ENCODE results near the gene AMBP. TPM values are rescaled to one million over a fixed set of nuclear protein-coding genes. Genes with fewer than 3 reads are reported as not detected.

AMBP gene
- total and polyA plus RNA-seq, 2 donors (not counting 1 experiment from before 2014, with no cell fraction given): not detected

DNA sequence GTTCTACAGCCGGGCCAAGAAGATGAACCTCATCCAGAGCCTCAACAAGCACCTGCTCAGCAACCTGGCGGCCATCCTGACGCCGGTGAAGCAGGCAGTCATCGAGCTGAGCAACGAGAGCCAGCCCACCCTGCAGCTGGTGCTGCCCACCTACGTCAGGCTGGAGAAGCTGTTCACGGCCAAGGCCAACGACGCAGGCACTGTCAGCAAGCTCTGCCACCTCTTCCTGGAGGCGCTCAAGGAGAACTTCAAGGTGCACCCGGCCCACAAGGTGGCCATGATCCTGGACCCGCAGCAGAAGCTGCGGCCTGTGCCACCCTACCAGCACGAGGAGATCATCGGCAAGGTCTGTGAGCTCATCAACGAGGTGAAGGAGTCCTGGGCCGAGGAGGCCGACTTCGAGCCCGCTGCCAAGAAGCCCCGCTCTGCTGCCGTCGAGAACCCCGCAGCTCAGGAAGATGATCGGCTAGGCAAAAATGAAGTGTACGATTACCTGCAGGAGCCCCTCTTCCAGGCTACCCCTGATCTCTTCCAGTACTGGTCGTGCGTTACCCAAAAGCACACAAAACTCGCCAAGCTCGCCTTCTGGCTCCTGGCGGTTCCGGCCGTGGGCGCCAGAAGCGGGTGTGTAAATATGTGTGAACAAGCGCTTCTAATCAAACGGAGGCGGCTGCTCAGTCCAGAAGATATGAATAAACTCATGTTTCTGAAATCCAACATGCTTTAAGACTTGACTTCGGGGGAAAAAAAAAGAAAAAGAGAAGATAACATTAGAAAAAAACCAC, 28.5 kb downstream of the AMBP start:
- ChIA-PET POLR2A (no interaction called here), CTCF (no interaction called here)
- Histone ChIP-seq H3K9me3 (ENCODE audit: control extremely low read depth in 1 of 3, control insufficient read depth in 2 of 3, insufficient read depth in 1 of 3, low read length in 2 of 3) (peaks cover 0 to 8% (median 0%) of the 10 kb centered on the region in 3 donors), H4K20me1 (ENCODE audit: control insufficient read depth, insufficient read depth, low read length, poor library complexity, severe bottlenecking) (no peaks in the 10 kb centered on the region), H3K27ac (ENCODE audit: low read length in 2 of 2) (no peak overlapping the region), H2AFZ (ENCODE audit: insufficient read depth, low read depth, low read length, poor library complexity, severe bottlenecking) (no peak overlapping the region), H3K4me1 (ENCODE audit: control insufficient read depth in 2 of 2, insufficient read depth in 2 of 2, low read length in 2 of 2) (no peaks in the 10 kb centered on the region), H3K27me3 (replicated peaks in 1 of 4; ENCODE audit: control extremely low read depth in 1 of 4, control insufficient read depth in 3 of 4, insufficient read depth in 4 of 4, low read length in 3 of 4) (no peaks in the 10 kb centered on the region), H3K79me2 (ENCODE audit: control insufficient read depth, insufficient read depth, low read length) (no peaks in the 10 kb centered on the region), H3K9ac (ENCODE audit: low read length) (no peak overlapping the region), H3K36me3 (replicated peaks in 1 of 2; ENCODE audit: control extremely low read depth in 1 of 2, control insufficient read depth in 1 of 2, extremely low read depth in 1 of 2, insufficient read depth in 2 of 2, low read length in 1 of 2) (no peaks in the 10 kb centered on the region), H3K4me3 (ENCODE audit: control extremely low read depth in 1 of 5, extremely low read depth in 1 of 5, insufficient read depth in 1 of 5, low read depth in 2 of 5, low read length in 4 of 5) (no peak overlapping the region), H3K4me2 (replicated peaks; ENCODE audit: low read depth, low read length, poor library complexity, severe bottlenecking) (no peak overlapping the region)
- Mint-ChIP-seq H3K27me3 (peaks cover 4% of the 10 kb centered on the region), H3K4me3 (no peak overlapping the region), H3K9me3 (ENCODE audit: insufficient read depth) (no peaks in the 10 kb centered on the region), H3K27ac (peak overlapping the region; percentile 15), H3K4me1 (no peaks in the 10 kb centered on the region)
- no peak for DNase-seq
- intact Hi-C loops (cut with micrococcal nuclease): no loop called here
- 95% methylated on average over 35 of the region's 40 CpGs for WGBS (ENCODE audit: insufficient coverage)
- ATAC-seq (ENCODE audit: low read depth): no peak
- no peak for TF ChIP-seq EZH2 (IDR thresholded peaks at IDR 0.05; ENCODE audit: borderline replicate concordance, insufficient read depth, low read depth, low read length, poor library complexity, severe bottlenecking)
- TF ChIP-seq, protein P1, sequence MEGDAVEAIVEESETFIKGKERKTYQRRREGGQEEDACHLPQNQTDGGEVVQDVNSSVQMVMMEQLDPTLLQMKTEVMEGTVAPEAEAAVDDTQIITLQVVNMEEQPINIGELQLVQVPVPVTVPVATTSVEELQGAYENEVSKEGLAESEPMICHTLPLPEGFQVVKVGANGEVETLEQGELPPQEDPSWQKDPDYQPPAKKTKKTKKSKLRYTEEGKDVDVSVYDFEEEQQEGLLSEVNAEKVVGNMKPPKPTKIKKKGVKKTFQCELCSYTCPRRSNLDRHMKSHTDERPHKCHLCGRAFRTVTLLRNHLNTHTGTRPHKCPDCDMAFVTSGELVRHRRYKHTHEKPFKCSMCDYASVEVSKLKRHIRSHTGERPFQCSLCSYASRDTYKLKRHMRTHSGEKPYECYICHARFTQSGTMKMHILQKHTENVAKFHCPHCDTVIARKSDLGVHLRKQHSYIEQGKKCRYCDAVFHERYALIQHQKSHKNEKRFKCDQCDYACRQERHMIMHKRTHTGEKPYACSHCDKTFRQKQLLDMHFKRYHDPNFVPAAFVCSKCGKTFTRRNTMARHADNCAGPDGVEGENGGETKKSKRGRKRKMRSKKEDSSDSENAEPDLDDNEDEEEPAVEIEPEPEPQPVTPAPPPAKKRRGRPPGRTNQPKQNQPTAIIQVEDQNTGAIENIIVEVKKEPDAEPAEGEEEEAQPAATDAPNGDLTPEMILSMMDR (IDR thresholded peaks at IDR 0.05): no peak
